Muscle layer of duodenum (tissue), 2 donors: ENCODE measurements around the gene PPCDC.

ENCODE experiments used
- H3K27ac ChIP-seq: one replicate; pipeline ENCODE4 v1.7.0; 2013; ENCODE audit warnings: mild to moderate bottlenecking, low read length
- H3K27me3 ChIP-seq: one replicate; pipeline ENCODE4 v1.7.0; 2013; ENCODE audit warnings: low read depth, mild to moderate bottlenecking, control low read depth, low read length
- H3K36me3 ChIP-seq, 2 donors: one replicate each; pipeline ENCODE4 v1.7.0; 2013; ENCODE audit warnings: low read length in 2 of 2, control low read depth in 1 of 2, mild to moderate bottlenecking in 1 of 2; ENCODE audit not compliant: insufficient read depth in 2 of 2, control insufficient read depth in 1 of 2
- H3K4me1 ChIP-seq, 2 donors: one replicate each; pipeline ENCODE4 v1.7.0; 2013; ENCODE audit warnings: low read length in 2 of 2, mild to moderate bottlenecking in 2 of 2, control low read depth in 1 of 2, moderate library complexity in 1 of 2; ENCODE audit not compliant: insufficient read depth in 2 of 2, control insufficient read depth in 1 of 2
- H3K4me3 ChIP-seq, 2 donors: one replicate each; pipeline ENCODE4 v1.7.0; 2013; ENCODE audit warnings: low read length in 2 of 2, low read depth in 1 of 2, mild to moderate bottlenecking in 1 of 2
- H3K9me3 ChIP-seq, 2 donors: one replicate each; pipeline ENCODE4 v1.7.0; 2013; ENCODE audit warnings: low read length in 2 of 2, control low read depth in 1 of 2, mild to moderate bottlenecking in 1 of 2; ENCODE audit not compliant: control insufficient read depth in 1 of 2
- donor health status: healthy.

PPCDC gene

GRCh38 chr15:75045332-75046015 lies 22.1 kb downstream of the PPCDC start:
- peaks cover 18 to 46% of the 10 kb centered on the region in 2 donors for H3K4me1 ChIP-seq
- no peaks in the 10 kb centered on the region for H3K9me3 ChIP-seq
- H3K27me3 ChIP-seq = no peaks in the 10 kb centered on the region
- peaks cover 0 to 5% of the 10 kb centered on the region in 2 donors for H3K36me3 ChIP-seq
- H3K27ac ChIP-seq = no peak overlapping the region
- H3K4me3 ChIP-seq = no peak overlapping the region

GRCh38 chr15:75048394-75048793 lies 25.0 kb downstream of the PPCDC start:
- H3K36me3 ChIP-seq = peaks cover 0 to 5% of the 10 kb centered on the region in 2 donors
- no peaks in the 10 kb centered on the region for H3K27me3 ChIP-seq
- H3K4me1 ChIP-seq = peaks cover 14 to 34% of the 10 kb centered on the region in 2 donors
- no peaks in the 10 kb centered on the region for H3K9me3 ChIP-seq
- no peak overlapping the region for H3K27ac ChIP-seq
- no peak overlapping the region for H3K4me3 ChIP-seq

- Histone ChIP-seq H3K9me3 (no peaks in the 10 kb centered on the region), H3K36me3 (peaks cover 0 to 5% of the 10 kb centered on the region in 2 donors), H3K4me1 (peaks cover 13 to 27% of the 10 kb centered on the region in 2 donors), H3K4me3 (no peak overlapping the region), H3K27ac (no peak overlapping the region), H3K27me3 (no peaks in the 10 kb centered on the region)
Observed at GRCh38 chr15:75049392-75049791, 26.0 kb downstream of the PPCDC start.

GRCh38 chr15:75050283-75050682 lies 26.9 kb downstream of the PPCDC start:
- Histone ChIP-seq H3K27ac (no peak overlapping the region), H3K9me3 (no peaks in the 10 kb centered on the region), H3K4me3 (no peak overlapping the region), H3K4me1 (peaks cover 13 to 22% of the 10 kb centered on the region in 2 donors), H3K36me3 (no peaks in the 10 kb centered on the region), H3K27me3 (no peaks in the 10 kb centered on the region)

GRCh38 chr15:75051191-75051608 lies 27.8 kb downstream of the PPCDC start:
- no peaks in the 10 kb centered on the region for H3K27me3 ChIP-seq
- no peak overlapping the region for H3K27ac ChIP-seq
- no peaks in the 10 kb centered on the region for H3K9me3 ChIP-seq
- peaks cover 13 to 22% of the 10 kb centered on the region in 2 donors for H3K4me1 ChIP-seq
- H3K36me3 ChIP-seq = no peaks in the 10 kb centered on the region
- no peak overlapping the region for H3K4me3 ChIP-seq

GRCh38 chr15:75051711-75052110 lies 28.3 kb downstream of the PPCDC start:
- Histone ChIP-seq H3K4me3 (no peak overlapping the region), H3K27me3 (no peaks in the 10 kb centered on the region), H3K9me3 (no peaks in the 10 kb centered on the region), H3K27ac (no peak overlapping the region), H3K4me1 (peaks cover 11 to 17% of the 10 kb centered on the region in 2 donors), H3K36me3 (no peaks in the 10 kb centered on the region)

GRCh38 chr15:75052972-75053747 lies 29.8 kb downstream of the PPCDC start:
- no peak overlapping the region for H3K4me3 ChIP-seq
- H3K36me3 ChIP-seq = no peaks in the 10 kb centered on the region
- no peak overlapping the region for H3K27ac ChIP-seq
- no peaks in the 10 kb centered on the region for H3K9me3 ChIP-seq
- no peaks in the 10 kb centered on the region for H3K27me3 ChIP-seq
- H3K4me1 ChIP-seq = peaks cover 0 to 3% of the 10 kb centered on the region in 2 donors

- no peaks in the 10 kb centered on the region for H3K36me3 ChIP-seq
- H3K27me3 ChIP-seq = no peaks in the 10 kb centered on the region
- no peaks in the 10 kb centered on the region for H3K9me3 ChIP-seq
- no peak overlapping the region for H3K27ac ChIP-seq
- H3K4me1 ChIP-seq = peaks cover 0 to 3% of the 10 kb centered on the region in 2 donors
- no peak overlapping the region for H3K4me3 ChIP-seq
Observed at GRCh38 chr15:75053748-75054125, 30.3 kb downstream of the PPCDC start.

GRCh38 chr15:75054172-75054897 lies 30.9 kb downstream of the PPCDC start:
- Histone ChIP-seq H3K27ac (no peak overlapping the region), H3K4me3 (no peak overlapping the region), H3K9me3 (no peaks in the 10 kb centered on the region), H3K27me3 (no peaks in the 10 kb centered on the region), H3K4me1 (peaks cover 0 to under 1% of the 10 kb centered on the region in 2 donors), H3K36me3 (no peaks in the 10 kb centered on the region)

- H3K9me3 ChIP-seq = no peaks in the 10 kb centered on the region
- no peak overlapping the region for H3K4me3 ChIP-seq
- H3K27ac ChIP-seq = no peak overlapping the region
- peaks cover 0 to 3% of the 10 kb centered on the region in 2 donors for H3K36me3 ChIP-seq
- no peaks in the 10 kb centered on the region for H3K27me3 ChIP-seq
- no peaks in the 10 kb centered on the region for H3K4me1 ChIP-seq
Observed at GRCh38 chr15:75056036-75056435, 32.6 kb downstream of the PPCDC start.
